HUDEP-2 (cell line): ENCODE measurements around the gene KIR3DL3.
"Not testable (repeated sequence)": the region's sequence is repeated elsewhere in the genome, so short reads cannot be mapped to it uniquely, and the experiment has no call there.

Experiments
- DNase-seq, 76 experiments: peaks; one replicate each; lab custom pipeline; 2025; ENCODE audit not compliant: unreplicated experiment in 76 of 76; lab: John Stamatoyannopoulos, UW

The KIR3DL3 gene

GRCh38 chr19:54729416-54730188 lies 5.4 kb downstream of the KIR3DL3 start:
- no peak for DNase-seq

- DNase-seq, result no peak
Observed at GRCh38 chr19:54731191-54731590, 6.9 kb downstream of the KIR3DL3 start.

GRCh38 chr19:54738306-54738705 lies 14.1 kb downstream of the KIR3DL3 start, which contains the start of gene KIR2DL3:
TSS of gene KIR2DL3 (plus strand) at chr19:54738513. CDS start at chr19:54738546, 33 bp downstream.
- not testable (repeated sequence) for DNase-seq

GRCh38 chr19:54738715-54739114 lies 14.5 kb downstream of the KIR3DL3 start:
- DNase-seq, result no peak

GRCh38 chr19:54739587-54740497 lies 15.6 kb downstream of the KIR3DL3 start:
- no peak for DNase-seq

- DNase-seq, result not testable (repeated sequence)
Observed at GRCh38 chr19:54741950-54742349, 17.7 kb downstream of the KIR3DL3 start.

GRCh38 chr19:54744080-54744479 lies 19.8 kb downstream of the KIR3DL3 start:
- DNase-seq, result not testable (repeated sequence)

GRCh38 chr19:54747614-54748322 lies 23.5 kb downstream of the KIR3DL3 start:
- not testable (repeated sequence) for DNase-seq

GRCh38 chr19:54750276-54750675 lies 26.0 kb downstream of the KIR3DL3 start:
- DNase-seq, result not testable (repeated sequence)

- DNase-seq, result not testable (repeated sequence)
Observed at GRCh38 chr19:54756204-54757110, 32.2 kb downstream of the KIR3DL3 start.

GRCh38 chr19:54758577-54758976 lies 34.3 kb downstream of the KIR3DL3 start:
- DNase-seq, result not testable (repeated sequence)

- DNase-seq, result not testable (repeated sequence)
Observed at GRCh38 chr19:54764219-54764618, 40.0 kb downstream of the KIR3DL3 start.

- not testable (repeated sequence) for DNase-seq
Observed at GRCh38 chr19:54766464-54766863, 42.2 kb downstream of the KIR3DL3 start.

GRCh38 chr19:54769646-54770045 lies 45.4 kb downstream of the KIR3DL3 start, which contains the start of gene KIR2DL1:
TSS of gene KIR2DL1 (plus strand) at chr19:54769793. CDS start at chr19:54769851, 58 bp downstream.
- DNase-seq, result not testable (repeated sequence)

GRCh38 chr19:54770511-54770910 lies 46.3 kb downstream of the KIR3DL3 start:
- DNase-seq, result not testable (repeated sequence)

- DNase-seq, result not testable (repeated sequence)
Observed at GRCh38 chr19:54771018-54771960, 47.0 kb downstream of the KIR3DL3 start.

GRCh38 chr19:54772666-54773065 lies 48.4 kb downstream of the KIR3DL3 start:
- not testable (repeated sequence) for DNase-seq

- not testable (repeated sequence) for DNase-seq
Observed at GRCh38 chr19:54775095-54775815, 51.0 kb downstream of the KIR3DL3 start.
